T-helper 2 cell treated with Interferon-gamma antibody and Interleukin-4, amounts not matched to agents 5 μg/mL and 100 μg/mL, for 36 hours (primary cell): Measurements from ENCODE around the gene DCK.
"Not testable (repeated sequence)": the region's sequence is repeated elsewhere in the genome, so short reads cannot be mapped to it uniquely, and the experiment has no call there.

Experiments
- DNase-seq: peaks from one replicate; pipeline ENCODE4 v3.0.0; 2021; ENCODE audit warnings: low spot score
- H3K27ac Mint-ChIP-seq: one replicate; pipeline ENCODE4 v1.8.0; 2021; ENCODE audit warnings: mild to moderate bottlenecking, mixed read lengths
- H3K27me3 Mint-ChIP-seq: one replicate; pipeline ENCODE4 v1.8.0; 2021; ENCODE audit warnings: low read depth, mixed read lengths
- H3K36me3 Mint-ChIP-seq: one replicate; pipeline ENCODE4 v1.8.0; 2021; ENCODE audit warnings: low read depth, mixed read lengths
- H3K4me1 Mint-ChIP-seq: one replicate; pipeline ENCODE4 v1.8.0; 2021; ENCODE audit warnings: low read depth, mixed read lengths
- H3K4me3 Mint-ChIP-seq: one replicate; pipeline ENCODE4 v1.8.0; 2022; ENCODE audit warnings: mild to moderate bottlenecking, moderate library complexity, mixed read lengths
- H3K9me3 Mint-ChIP-seq: one replicate; pipeline ENCODE4 v1.8.0; 2021; ENCODE audit warnings: mixed read lengths

The DCK gene

DNA sequence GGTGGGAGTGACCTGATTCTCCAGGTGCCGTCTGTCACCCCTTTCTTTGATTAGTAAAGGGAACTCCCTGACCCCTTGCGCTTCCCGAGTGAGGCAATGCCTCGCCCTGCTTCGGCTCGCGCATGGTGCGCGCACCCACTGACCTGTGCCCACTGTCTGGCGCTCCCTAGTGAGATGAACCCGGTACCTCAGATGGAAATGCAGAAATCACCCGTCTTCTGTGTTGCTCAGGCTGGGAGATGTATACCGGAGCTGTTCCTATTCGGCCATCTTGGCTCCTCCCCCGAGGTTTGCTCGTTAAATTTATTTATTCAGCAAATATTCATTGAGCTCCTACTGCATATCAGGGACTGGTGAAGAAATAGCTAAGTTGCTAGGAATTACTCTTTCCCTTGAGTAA, 66.1 kb downstream of the DCK start:
- not testable (repeated sequence) for DNase-seq, H3K27ac Mint-ChIP-seq, H3K4me1 Mint-ChIP-seq, H3K9me3 Mint-ChIP-seq, H3K27me3 Mint-ChIP-seq, H3K4me3 Mint-ChIP-seq, H3K36me3 Mint-ChIP-seq

- no peaks in the 10 kb centered on the region for H3K36me3 Mint-ChIP-seq
- H3K4me1 Mint-ChIP-seq = no peaks in the 10 kb centered on the region
- no peak overlapping the region for H3K4me3 Mint-ChIP-seq
- DNase-seq = no peak
- H3K9me3 Mint-ChIP-seq = no peaks in the 10 kb centered on the region
- no peak overlapping the region for H3K27ac Mint-ChIP-seq
- H3K27me3 Mint-ChIP-seq = peaks cover 9% of the 10 kb centered on the region
Observed at GRCh38 chr4:71062436-71062835, 69.0 kb downstream of the DCK start.

- H3K27ac Mint-ChIP-seq = no peak overlapping the region
- H3K9me3 Mint-ChIP-seq = no peaks in the 10 kb centered on the region
- H3K4me3 Mint-ChIP-seq = no peak overlapping the region
- H3K27me3 Mint-ChIP-seq = peaks cover 9% of the 10 kb centered on the region
- no peaks in the 10 kb centered on the region for H3K4me1 Mint-ChIP-seq
- H3K36me3 Mint-ChIP-seq = no peaks in the 10 kb centered on the region
- DNase-seq = no peak
Observed at GRCh38 chr4:71063711-71064110, 70.3 kb downstream of the DCK start.

DNA sequence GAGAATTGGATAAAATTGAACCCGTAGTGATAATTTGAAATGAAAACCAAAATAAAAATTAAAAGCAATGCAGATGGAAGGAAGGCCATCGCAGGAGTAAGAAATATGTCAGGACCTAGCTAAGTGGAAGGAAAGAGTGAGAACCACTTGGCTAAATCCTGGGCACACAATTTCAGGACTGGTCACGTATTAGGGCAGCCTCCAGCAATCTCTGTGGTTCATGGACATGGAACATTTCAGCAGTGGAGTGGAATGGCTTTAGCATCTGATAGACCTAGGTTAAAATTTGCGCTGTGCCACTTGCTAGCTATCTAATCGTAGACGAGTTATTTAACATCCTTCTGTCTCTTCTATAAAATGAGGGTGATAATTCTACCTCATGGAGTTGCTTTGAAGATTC, 71.1 kb downstream of the DCK start:
- DNase-seq = no peak
- Mint-ChIP-seq H3K4me1 (no peaks in the 10 kb centered on the region), H3K4me3 (no peak overlapping the region), H3K27me3 (peaks cover 9% of the 10 kb centered on the region), H3K36me3 (no peaks in the 10 kb centered on the region), H3K9me3 (no peaks in the 10 kb centered on the region), H3K27ac (no peak overlapping the region)

- no peaks in the 10 kb centered on the region for H3K9me3 Mint-ChIP-seq
- no peak overlapping the region for H3K4me3 Mint-ChIP-seq
- H3K27me3 Mint-ChIP-seq = peaks cover 15% of the 10 kb centered on the region
- no peak overlapping the region for H3K27ac Mint-ChIP-seq
- H3K36me3 Mint-ChIP-seq = no peaks in the 10 kb centered on the region
- no peaks in the 10 kb centered on the region for H3K4me1 Mint-ChIP-seq
- no peak for DNase-seq
Observed at GRCh38 chr4:71065991-71066510, 72.6 kb downstream of the DCK start.

DNA sequence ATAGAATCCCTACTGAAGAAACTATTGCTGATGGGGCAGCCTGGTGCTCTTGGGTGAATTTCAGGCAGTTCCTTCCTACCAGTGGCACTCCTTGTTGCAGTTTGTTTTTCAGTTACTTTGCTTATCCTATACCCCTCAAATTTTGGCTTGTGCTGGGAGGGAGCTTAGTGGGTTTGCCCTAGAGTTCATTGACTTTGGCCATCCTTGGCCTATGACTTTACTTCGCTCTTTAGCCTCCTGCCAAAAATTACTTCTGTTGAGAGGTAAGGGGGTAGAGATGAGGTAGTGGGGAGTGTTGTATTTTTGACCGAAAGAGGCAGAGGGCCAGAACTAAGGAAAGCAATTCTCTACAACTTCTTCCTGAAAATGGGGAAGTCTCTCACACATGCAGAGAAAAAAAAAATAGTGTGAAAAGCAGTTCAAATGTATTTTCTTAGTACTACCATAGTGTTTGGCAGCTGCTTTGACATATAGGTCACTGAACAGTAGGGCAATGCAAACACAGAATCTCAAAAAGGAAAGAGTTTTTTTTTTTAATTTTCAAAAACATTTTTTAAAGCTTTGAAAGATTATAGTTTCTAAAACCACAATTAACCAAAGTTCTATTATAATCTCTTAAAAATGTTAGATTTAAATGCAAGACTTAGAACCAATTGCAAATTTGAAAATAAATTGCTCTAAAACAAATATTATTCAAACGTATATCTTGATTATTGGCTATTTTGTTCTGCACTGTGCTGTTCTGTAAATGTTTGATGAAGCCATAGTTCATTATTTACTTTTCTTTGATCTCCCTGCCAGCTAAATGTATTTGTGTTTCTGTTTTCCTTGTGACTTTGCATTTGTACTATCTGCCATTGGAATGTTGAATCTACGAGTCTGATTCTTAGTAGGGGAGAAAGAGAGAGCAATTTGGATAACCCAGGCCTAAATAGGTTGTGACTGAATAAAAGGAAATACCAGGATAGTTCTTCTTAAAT, 73.6 kb downstream of the DCK start:
- Mint-ChIP-seq H3K4me3 (no peak overlapping the region), H3K27me3 (peaks cover 10% of the 10 kb centered on the region), H3K4me1 (no peaks in the 10 kb centered on the region), H3K9me3 (no peaks in the 10 kb centered on the region), H3K36me3 (no peaks in the 10 kb centered on the region), H3K27ac (no peak overlapping the region)
- no peak for DNase-seq

DNA sequence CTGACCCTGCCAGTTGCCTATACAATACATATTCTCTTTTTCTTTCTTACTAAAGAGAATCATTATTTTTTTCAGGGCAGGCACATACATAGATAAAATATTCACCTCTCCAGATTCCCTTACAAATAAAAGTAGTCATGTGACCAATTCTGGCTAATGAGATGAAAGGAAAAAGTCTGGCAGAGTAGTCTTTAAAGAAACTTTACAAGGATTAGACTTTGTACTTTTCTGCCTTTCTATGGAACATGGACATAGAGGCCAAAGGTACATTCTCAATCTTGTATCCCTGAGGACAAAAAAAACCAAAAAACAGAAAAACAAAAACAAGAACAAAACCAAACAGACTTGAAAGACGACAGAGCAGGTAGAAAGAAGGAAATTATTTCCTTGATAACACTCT, 75.6 kb downstream of the DCK start:
- H3K9me3 Mint-ChIP-seq = no peaks in the 10 kb centered on the region
- no peak for DNase-seq
- peaks cover 11% of the 10 kb centered on the region for H3K27me3 Mint-ChIP-seq
- H3K4me1 Mint-ChIP-seq = no peaks in the 10 kb centered on the region
- H3K36me3 Mint-ChIP-seq = no peaks in the 10 kb centered on the region
- no peak overlapping the region for H3K27ac Mint-ChIP-seq
- no peak overlapping the region for H3K4me3 Mint-ChIP-seq

GRCh38 chr4:71070015-71070414, 76.6 kb downstream of the DCK start:
- H3K4me1 Mint-ChIP-seq = no peaks in the 10 kb centered on the region
- no peak for DNase-seq
- peaks cover 17% of the 10 kb centered on the region for H3K27me3 Mint-ChIP-seq
- H3K36me3 Mint-ChIP-seq = no peaks in the 10 kb centered on the region
- H3K4me3 Mint-ChIP-seq = no peak overlapping the region
- H3K9me3 Mint-ChIP-seq = no peaks in the 10 kb centered on the region
- no peak overlapping the region for H3K27ac Mint-ChIP-seq

DNA sequence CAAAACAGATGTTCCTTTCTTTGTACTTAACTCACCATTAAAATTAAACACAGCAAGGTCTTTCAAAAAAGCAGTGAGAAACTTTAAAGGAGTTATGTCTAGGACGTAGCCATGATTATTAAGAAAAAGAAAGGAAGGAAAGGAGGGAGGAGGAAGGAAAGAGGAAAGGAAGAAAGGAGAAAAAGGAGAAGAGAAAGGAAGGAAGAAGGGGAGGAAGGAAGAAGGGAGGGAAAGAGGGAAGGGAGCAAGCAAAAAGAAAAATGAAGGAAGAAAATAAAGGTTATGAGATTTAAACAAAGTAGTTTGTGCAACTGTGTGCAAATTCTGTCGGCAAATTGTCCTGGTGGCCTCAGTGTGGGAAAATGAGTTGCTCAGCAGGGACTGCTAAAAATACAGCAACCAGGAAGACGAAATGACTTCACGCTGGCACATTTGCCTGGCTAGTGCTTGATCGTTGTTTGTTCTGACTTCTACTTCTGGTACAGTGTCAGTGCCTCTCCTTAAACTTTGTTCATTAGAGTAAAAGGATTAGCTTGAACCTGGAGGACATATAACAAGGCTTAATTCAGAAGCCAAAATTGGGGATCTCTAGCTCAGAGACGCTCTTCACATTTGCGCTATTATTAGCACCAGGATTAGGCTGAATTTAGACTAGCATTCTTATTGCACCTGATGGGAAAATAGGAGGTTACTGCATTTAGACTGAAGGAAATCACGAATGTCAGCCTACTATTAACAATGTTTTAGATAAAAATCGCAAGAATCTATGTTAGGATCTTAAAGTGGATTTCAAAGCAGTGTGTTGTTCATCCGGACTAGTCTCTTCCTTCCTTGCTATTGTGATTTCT, 81.2 kb downstream of the DCK start:
- Mint-ChIP-seq H3K36me3 (no peaks in the 10 kb centered on the region), H3K27me3 (peaks cover 19% of the 10 kb centered on the region), H3K9me3 (no peaks in the 10 kb centered on the region), H3K27ac (no peak overlapping the region), H3K4me3 (no peak overlapping the region), H3K4me1 (no peaks in the 10 kb centered on the region)
- DNase-seq = no peak
